GM21528 (cell line): ENCODE results near the gene MICAL2.

Experiments
- ATAC-seq: cut with Tn5 transposase; IDR thresholded peaks from one replicate; pipeline ENCODE4 v1.9.1; 2021; ENCODE audit warnings: mild to moderate bottlenecking, moderate library complexity; ENCODE audit not compliant: unreplicated experiment, low FRiP score

Gene MICAL2

DNA sequence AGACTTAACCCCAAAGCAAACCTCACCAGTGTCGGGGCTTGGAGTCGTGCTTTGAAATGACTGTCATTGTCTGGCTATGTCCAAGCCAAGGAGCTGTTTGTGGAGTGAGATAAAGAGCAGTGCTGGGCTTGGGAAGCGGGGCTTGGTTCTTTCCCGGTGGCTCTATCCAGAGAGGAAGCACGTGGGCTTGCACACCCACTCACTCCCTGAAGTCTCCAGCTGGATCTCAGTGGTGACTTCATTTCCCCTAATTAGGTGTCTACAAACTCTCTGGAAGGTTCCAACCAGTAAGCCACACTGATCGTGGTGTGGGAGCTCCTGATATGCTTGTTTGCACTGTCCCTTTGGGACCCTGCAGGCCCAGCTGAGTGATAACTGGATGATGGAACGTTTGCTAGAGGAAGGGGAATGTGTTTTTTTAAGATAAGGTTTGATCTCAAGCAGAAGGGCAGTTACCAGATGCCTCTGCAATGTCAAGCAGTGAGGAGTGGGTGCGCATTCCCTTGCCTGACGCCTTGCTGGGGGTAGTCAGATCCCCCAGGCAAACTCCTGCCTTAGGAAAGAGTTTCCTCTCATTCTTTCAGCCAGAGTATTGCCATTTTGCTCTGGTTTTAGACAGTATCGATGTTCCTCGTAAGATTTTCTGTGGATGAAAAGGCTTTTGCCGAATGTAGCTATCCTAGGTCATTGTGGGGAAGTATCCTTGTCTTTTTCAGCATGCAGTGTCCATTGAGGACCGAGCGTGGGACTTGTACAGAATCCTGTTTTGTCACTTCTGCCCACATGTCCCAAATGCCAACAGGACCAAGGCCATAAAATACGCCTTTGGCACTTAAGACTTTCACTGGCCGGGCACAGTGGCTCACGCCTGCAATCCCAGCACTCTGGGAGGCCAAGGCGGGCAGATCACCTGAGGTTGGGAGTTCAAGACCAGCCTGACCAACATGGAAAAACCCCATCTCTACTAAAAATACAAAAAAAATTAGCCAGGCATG, 90.9 kb downstream of the MICAL2 start:
- ATAC-seq, result no peak

DNA sequence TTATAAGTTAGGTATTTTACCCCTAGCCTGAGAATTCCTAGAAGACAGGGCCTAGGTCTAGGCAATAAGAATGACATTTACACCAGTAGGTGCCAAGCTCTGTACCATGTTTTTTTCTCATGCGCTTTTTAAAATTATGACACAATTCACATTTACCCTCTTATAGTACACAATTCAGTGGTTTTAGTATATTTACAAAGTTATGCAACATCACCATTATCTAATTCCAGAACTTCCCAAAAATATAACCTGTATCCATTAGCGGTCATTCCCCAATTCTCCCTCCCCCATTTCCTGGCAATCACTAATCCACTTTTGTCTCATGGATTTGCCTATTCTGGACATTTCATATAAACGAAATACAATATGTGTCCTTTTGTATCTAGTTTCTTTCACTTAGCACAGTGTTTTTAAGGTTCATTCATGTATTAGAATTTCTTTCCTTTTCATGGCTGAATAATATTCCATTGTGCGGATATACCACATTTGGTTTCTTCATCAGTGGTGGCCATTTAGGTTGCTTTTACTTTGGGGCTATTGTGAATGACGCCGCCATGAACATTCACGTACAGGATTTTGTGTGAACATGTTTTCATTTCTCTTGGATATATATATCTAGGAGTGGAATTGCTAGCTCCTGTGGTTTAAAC, 92.4 kb downstream of the MICAL2 start:
- ATAC-seq, result no peak

DNA sequence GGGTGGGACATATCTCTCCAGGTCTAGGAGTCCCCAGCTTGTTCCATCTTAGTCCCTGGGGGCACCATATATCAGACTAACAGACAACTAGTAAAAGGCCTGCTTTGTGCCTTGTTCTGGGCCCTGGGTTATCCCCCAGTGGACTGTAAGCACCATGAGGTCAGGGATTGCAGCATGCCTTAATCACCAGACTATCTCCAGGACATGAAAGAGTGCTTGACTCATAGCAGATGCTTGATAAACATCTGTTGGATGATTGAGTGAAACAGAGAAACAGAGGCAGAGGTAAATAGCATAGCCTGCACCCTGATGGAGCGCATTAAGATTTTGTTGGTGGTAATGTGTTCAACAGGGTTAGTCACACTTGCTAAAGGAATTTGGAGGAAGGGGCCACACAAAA, 94.1 kb downstream of the MICAL2 start:
- no peak for ATAC-seq

DNA sequence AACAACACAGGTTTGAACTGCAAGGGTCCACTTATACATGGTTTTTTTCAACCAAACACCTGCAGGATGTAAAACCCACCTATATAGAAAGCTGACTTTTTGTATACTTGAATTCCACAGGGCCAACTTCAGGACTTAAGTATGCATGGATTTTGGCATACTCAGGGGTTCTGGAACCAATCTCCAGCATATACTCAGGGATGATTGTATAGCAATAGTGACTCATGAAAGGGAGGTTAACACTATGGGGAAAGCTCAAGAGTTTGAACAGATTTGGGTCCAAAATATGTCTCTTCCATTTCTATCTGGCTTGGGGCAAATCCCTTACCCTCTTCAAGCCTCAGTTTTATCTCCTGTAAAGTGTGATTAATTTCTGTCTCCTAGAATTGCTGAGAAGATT, 94.9 kb downstream of the MICAL2 start:
- no peak for ATAC-seq

DNA sequence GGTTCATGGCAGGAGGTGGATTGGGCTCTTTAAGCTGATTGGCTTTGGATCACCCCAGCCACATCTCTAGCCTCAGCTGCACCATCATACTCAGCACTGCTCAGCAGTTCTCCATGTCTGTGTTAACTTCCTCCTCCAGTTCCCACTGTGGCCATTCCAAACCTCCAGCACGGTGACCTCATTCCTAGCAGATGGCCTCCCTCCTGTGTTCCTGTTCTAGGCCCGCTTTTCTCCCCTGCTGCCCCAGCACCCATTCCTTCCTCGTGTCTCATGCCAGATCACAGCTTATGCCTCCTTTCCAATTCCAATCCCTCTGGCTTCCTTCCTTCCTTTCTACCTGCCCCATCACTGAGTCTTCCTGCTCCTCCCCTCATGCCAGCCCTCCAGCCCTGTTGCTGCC, 96.1 kb downstream of the MICAL2 start:
- ATAC-seq, result no peak

DNA sequence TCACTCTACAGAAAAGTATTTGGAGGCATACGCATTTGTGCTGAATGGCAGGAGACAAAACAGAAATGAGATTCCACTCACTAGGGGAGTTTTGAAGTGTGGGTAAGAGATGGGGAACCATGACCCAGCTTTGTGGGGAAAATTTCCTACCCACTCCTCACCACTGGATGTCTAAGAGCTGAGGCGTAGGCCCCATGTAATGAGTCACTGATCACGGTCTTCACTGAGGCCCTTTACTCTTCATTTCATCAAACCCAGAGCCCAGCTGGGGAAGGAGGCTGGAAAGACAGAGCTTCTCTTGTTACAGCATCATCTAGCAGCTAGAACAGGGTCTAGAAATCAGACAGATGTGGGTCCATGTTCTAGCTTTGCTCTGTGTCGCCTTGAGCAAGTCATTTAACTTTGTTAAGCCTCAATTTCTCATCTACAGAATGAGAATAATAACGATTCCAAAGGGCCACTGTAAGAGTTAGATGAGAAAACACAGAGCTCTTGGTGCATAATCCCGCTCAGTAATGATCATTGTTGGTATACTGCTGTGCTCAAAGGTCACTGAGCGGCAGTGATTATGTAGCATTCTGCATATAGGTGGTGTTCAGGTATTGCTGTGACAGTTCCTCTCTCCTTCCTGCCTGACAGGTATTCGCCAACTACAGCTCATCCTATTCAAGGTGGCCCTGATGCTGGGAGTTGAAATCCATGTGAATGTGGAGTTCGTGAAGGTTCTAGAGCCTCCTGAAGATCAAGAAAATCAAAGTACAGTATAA, 97.2 kb downstream of the MICAL2 start:
- no peak for ATAC-seq

DNA sequence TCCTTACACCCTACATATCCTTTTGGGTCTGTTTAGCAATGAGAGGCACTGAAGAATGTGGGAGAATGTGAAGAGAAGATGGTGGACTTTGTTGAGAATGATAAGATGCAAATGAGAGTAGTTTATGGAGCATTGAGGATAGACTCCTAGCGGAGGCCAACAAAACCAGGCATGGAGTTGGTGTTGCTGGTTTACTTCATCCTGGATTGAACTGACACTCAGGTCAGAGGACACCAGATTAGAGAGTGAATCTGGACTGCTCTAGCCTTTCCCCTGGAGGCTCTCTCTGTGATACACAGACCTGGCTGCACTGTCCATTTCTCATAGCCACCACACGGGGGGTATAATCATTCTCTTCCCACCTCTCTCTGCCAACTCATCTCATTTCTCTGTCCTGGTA, 98.7 kb downstream of the MICAL2 start:
- ATAC-seq, result no peak

DNA sequence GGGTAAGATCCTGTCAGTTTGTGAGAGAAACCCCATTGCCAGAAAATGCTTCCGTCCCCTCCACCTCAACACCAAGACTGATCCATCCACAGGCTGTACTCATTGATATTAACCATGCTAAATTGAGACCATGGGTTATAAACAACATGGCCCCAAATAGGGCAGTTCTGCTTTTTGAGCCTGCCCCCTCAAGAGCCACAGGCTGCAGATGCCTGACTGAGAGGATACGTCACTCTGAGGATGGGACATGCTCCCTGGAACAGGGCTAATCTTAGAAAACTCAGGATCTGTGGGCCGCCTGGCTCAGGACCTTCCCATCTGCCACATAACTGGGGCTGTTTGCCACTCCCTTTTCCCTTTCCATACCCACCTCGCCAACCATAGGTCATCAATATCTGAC, 99.8 kb downstream of the MICAL2 start:
- no peak for ATAC-seq

DNA sequence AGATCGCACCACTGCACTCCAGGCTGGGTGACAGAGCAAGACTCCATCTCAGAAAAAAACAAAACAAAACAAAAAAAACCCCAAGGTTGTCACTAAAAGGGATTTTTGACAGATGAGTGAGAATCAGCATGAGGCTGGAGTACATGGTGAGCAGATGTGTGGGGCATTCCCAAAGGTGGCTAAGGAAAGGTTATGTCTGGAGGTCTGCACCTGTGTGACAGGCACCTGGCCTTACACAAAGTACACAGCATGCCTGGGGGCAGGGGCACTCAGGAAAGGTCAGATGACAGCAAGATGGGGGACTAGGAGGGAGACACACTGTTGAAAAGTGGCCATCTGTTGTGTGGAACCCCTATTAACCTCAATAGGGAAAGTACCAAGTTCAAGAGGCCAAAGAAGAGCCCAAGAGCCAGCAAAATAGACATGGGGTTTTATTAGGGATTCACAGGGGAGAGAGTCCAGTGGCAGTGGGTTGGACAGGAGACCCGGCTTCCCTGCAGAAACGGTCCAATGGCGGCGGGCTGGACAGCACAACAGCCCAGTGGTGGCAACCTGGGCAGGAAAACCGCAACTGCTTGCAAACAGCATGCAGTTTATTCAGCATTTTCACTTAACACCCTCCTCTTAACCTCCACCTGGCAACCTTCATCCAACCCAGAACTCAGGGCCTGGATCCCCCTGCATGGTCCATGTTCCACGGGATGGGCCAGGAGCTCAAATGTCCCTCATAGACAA, 101.1 kb downstream of the MICAL2 start:
- ATAC-seq, result no peak

DNA sequence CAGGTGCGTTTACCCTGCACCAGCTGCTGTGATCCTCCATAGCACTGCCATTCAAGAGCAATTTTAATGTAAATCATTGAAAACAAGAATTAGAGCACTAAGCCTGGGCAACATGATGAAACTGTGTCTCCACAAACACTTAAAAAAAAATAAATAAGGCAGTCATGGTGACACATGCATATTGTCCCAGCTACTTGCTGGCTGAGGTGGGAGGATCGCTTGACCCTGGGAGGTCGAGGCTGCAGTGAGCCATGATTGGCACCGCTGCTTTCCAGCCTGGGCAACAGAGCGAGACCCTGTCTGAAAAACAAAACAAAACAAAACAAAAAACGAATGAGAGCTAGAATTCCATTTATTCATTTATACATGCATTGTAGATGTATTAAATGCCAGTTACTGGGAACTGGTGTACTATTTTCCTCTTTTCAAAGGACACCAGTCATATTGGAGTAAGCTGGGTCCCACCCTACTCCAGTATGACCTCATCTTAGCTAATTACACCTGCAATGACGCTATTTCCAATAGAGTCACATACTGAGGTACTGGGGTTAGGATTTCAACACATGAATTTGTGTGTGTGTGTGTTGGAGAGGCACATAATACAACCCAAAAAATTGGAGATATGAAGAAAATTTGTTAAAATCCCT, 101.9 kb downstream of the MICAL2 start:
- no peak for ATAC-seq

DNA sequence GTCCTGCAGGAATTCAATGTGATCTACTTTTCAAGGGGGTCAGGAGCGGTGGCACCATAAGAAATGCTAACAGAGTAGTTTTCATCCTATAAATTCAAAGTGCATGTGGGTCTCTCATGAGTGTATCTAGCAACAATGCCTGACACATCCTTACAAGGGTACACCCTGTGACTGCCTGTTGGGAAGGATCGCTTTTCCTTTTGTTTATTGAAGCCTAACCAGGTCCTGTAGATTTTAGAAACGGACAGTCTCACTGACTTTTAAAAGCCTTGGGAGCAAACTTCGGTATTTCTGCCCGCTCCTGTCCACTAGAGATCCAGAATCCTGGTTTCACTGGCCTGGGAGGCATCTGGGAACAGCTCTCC, 102.4 kb downstream of the MICAL2 start:
- no peak for ATAC-seq

DNA sequence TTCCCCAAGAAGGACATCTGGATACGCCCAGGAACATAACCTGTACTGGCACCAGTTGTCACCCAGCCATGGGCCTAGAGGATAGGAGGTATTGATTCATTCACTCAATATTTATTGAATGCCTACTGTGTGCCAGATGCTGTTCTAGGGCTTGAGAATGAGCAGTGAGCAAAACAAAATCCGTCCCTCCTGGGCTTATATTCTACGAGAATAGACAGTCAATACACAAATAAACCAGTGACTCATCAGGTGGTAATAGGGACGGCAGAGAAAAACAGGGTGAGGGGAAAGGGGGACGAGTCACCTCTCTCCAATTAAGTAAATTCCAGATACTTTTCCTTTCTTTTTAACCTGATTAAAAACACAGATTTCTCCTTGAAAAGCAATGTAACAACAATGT, 103.5 kb downstream of the MICAL2 start:
- ATAC-seq, result no peak

DNA sequence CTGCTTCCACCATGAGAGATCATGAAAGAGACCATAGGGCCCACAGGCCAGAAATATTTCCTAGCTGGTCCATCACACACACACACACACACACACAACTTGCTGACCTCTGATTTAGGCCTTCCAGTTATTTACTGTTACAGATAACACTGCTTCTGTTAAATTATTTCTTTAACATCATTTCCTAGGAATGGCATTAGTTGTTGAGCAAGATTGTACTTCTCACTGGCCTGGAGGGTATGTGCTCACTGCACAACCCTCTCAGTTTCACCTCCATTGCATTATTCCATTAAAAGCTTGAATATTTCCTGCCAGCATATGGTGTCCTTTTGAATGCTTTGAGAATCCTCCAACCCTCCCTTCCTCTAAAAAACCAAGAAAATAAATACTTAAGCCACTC, 104.4 kb downstream of the MICAL2 start:
- ATAC-seq, result no peak

DNA sequence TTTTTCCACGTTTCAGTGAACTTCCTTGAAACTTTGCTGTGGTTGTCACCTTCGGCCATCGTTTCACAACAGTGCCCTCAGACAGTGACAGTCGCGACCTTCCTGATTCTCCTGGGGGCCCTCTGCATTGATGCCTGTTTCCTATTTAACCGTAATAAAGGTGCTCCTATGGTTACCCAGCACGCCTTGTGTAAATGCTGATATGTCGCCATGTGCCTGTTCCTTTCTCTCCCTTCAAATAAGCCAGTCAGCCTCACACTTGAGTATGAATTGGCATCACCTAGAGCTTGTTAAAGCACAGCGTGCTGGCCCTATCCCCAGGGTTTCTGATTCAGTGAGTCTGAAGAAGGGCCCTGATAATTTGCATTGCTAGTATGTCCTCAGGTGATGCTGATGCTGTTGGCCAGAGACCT, 104.8 kb downstream of the MICAL2 start:
- ATAC-seq, result no peak

DNA sequence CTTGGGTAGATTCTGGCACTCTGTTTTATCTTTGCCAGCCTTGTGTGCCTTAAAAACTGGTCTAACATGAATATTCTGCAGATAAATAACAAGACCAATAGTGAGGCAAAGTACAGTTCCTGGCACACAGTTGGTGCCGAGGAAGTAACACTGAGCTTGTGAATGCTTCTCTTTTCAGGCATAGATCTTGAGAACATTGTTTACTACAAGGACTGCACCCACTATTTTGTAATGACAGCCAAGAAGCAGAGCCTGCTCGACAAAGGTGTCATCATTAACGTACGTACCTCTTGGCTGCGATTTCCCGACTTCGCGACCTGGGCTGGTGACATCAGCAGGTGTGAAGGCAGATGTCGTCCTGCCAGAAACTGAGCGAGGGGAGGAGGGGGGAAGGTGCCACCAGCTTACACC, 105.7 kb downstream of the MICAL2 start:
- no peak for ATAC-seq

DNA sequence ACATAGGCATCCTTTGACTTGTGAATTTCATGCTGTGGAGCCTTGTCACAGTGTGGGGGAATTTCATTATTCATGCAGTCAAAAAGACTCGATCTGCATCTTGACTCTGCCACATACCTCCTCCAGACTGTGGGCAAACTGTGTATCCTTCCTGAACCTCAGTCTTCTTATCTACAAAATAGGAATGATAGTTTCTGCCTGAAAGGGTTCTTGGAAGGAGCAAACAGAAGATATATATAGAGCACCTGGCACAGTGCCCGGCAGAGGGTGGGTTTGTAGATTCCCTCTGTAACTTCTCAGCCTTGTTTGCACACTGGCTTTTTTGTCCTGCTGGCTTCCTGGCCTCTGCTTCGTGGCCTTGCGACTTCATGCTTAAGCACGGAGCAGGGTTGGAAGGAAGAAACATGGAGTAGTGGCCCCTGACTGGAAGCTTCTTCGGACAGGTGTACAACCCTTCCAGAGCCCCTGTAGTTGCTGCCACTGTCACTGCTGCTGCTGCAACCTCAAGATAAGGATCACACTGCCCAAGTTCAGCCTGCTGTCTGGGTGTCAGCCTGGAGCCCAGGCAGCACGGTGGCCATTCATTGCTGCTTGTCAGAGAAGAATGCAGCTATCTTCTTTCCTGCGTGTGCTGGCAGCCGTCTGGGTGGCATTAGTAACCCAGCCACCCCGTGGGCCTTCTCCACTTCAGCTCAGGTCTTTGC, 106.4 kb downstream of the MICAL2 start:
- ATAC-seq, result no peak

DNA sequence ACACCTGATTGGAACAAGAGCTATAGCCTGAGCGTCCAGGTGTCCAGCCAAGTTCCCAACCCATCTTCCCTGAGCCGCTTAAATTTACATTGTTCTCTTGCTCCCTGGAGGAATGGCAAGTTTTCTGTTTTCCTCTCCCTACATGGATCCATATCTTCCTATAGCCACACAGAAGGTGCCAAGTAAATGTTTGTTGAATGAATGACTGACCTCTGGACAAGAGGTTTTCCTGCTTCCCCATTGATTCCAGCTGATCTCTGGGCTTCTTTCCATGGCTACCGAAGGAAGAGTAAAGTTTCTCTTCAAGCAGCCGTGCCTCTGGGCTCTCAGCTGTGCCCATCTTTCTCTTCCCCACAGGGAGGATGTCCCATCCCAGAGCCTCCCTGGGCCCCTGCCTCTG, 107.5 kb downstream of the MICAL2 start:
- ATAC-seq, result no peak

DNA sequence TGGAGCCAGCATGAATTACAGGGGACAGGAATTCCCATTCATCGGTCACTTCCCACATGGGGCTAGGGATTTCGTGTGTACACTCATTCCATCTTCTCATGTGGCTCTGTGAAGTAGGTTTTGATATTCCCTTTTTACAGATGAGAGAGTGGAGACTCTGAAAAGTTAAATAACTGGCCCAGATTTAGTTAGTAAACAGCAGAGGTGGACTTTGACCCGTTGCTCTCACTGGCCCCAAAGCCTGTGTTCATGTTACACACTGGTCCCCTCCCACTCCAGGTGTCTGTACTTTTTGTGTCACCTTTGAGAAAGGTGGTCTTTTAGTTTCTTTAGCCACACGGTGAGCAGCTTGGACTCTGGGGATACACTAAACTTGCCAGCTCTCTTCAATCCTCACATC, 108.5 kb downstream of the MICAL2 start:
- no peak for ATAC-seq

DNA sequence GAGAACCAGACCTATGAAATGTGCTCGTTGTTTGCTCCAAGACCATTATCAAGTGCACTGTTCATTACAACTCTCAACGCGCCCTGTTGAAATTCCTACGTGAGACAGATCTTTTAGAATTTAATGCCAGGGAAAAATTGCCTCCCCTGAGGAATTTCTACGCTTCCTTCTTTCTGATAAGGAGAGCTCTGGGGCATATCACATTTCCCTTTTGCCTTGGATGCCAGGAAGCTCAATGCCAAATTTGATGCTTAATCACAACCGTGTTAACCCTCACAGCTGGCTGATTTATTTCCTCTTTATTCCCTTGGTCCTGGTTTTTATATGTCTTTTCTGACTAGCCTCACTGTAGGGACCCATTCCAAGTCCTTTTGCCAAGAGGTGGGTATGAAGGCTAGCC, 109.4 kb downstream of the MICAL2 start:
- no peak for ATAC-seq
